Uterus (tissue), 2 donors: ENCODE data around the gene LMOD3.

Source experiments
- POLR2A ChIP-seq, 2 donors: fragments of 450-650 bp; IDR thresholded peaks; one replicate each; pipeline ENCODE4 v1.6.1; 2016; ENCODE audit warnings: antibody characterized with exemption in 2 of 2, mild to moderate bottlenecking in 1 of 2, moderate library complexity in 1 of 2
- TF ChIP-seq, protein P1 (sequence below), 4 experiments: fragments of 200-600 bp in 2 of 4; fragments of 450-650 bp in 2 of 4; sonication (generic) in 2 of 4; IDR thresholded peaks; one replicate each; pipeline ENCODE4 v1.5.1; 2016 to 2019; ENCODE audit warnings: antibody characterized with exemption in 4 of 4, mild to moderate bottlenecking in 2 of 4, moderate library complexity in 1 of 4

GRCh38 chr3:69085168-69085832 is 37.1 kb downstream of the LMOD3 start:
- no peak for TF ChIP-seq POLR2A (IDR thresholded peaks at IDR 0.05)
- TF ChIP-seq, protein P1, sequence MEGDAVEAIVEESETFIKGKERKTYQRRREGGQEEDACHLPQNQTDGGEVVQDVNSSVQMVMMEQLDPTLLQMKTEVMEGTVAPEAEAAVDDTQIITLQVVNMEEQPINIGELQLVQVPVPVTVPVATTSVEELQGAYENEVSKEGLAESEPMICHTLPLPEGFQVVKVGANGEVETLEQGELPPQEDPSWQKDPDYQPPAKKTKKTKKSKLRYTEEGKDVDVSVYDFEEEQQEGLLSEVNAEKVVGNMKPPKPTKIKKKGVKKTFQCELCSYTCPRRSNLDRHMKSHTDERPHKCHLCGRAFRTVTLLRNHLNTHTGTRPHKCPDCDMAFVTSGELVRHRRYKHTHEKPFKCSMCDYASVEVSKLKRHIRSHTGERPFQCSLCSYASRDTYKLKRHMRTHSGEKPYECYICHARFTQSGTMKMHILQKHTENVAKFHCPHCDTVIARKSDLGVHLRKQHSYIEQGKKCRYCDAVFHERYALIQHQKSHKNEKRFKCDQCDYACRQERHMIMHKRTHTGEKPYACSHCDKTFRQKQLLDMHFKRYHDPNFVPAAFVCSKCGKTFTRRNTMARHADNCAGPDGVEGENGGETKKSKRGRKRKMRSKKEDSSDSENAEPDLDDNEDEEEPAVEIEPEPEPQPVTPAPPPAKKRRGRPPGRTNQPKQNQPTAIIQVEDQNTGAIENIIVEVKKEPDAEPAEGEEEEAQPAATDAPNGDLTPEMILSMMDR (IDR thresholded peaks at IDR 0.05), result no peak
